Kidney (tissue), 22 donors: ENCODE results near the gene TRMT44. TPM values are rescaled to one million over a fixed set of nuclear protein-coding genes. Genes with fewer than 3 reads are reported as not detected.
A peak's percentile ranks its signal among the peaks of the same experiment; 100 is the strongest.

Source experiments
- DNase-seq, 5 donors: peaks; one replicate each; pipeline ENCODE4 v3.0.0-alpha.2; 2013 to 2020
- FAIRE-seq: peaks from 2 replicates; lab custom pipeline; 2012; peaks lifted over from hg19 to GRCh38; lab: Jason Lieb, UNC
- H3K27ac ChIP-seq, 2 donors: one replicate each; pipeline ENCODE4 v1.7.0; 2013; ENCODE audit warnings: low read depth in 2 of 2, low read length in 2 of 2, inconsistent platforms in 1 of 2
- H3K27me3 ChIP-seq: one replicate; pipeline ENCODE4 v1.7.1; 2013; ENCODE audit warnings: low read length, inconsistent platforms; ENCODE audit not compliant: control insufficient read depth, insufficient read depth
- H3K36me3 ChIP-seq, 3 donors: one replicate each; pipeline versions ENCODE4 v1.7.0 to v1.7.1; 2013; ENCODE audit warnings: low read length in 3 of 3, control low read depth in 1 of 3, inconsistent platforms in 1 of 3; ENCODE audit not compliant: insufficient read depth in 3 of 3, control insufficient read depth in 2 of 3
- H3K4me1 ChIP-seq, 3 donors: one replicate each; pipeline versions ENCODE4 v1.7.0 to v1.7.1; 2013; ENCODE audit warnings: low read length in 3 of 3, inconsistent platforms in 1 of 3, low read depth in 1 of 3; ENCODE audit not compliant: control insufficient read depth in 2 of 3, insufficient read depth in 2 of 3
- H3K4me3 ChIP-seq, 3 donors: one replicate each; pipeline versions ENCODE4 v1.7.0 to v1.8.1; 2013; ENCODE audit warnings: low read length in 3 of 3, control low read depth in 1 of 3, inconsistent platforms in 1 of 3
- H3K9ac ChIP-seq, 3 donors: one replicate each; pipeline versions ENCODE4 v1.7.0 to v1.7.1; 2013; ENCODE audit warnings: low read length in 3 of 3, control low read depth in 1 of 3, inconsistent platforms in 1 of 3
- H3K9me3 ChIP-seq, 3 donors: one replicate each; pipeline versions ENCODE4 v1.7.0 to v1.7.1; 2013; ENCODE audit warnings: low read length in 3 of 3, control low read depth in 1 of 3, inconsistent platforms in 1 of 3; ENCODE audit not compliant: control insufficient read depth in 2 of 3, insufficient read depth in 1 of 3
- CTCF ChIP-seq: IDR thresholded peaks from 3 replicates; pipeline ENCODE4 v1.5.1; 2012; ENCODE audit warnings: mild to moderate bottlenecking, moderate library complexity, borderline replicate concordance; ENCODE audit not compliant: insufficient read depth; ENCODE audit errors: extremely low read depth
- intact Hi-C: fragments of 100-400 bp; cut with DNase I; formaldehyde crosslinking; loops from one replicate; pipeline ENCODE4 v1.11.1; 2022
- long read RNA-seq, 10 donors: library from polyadenylated mRNA in 1 of 10; unstranded in 1 of 10; transcript quantifications; one replicate each; pipeline ENCODE4 v2.0.0 and lab custom pipeline, GENCODE V29; 2021 to 2026
- polyA plus RNA-seq: library from polyadenylated mRNA; stranded (reverse); fragments of 350-450 nt; fragmentation: Illumina TruSeq; extraction: RNeasy Lipid Tissue Mini Kit (QIAGEN cat#74804); gene quantifications from one replicate; pipeline ENCODE4 v1.2.3, GENCODE V29; 2014; ENCODE audit warnings: low read depth, low replicate concordance; ENCODE audit not compliant: insufficient read depth
- total RNA-seq: library from RNA; stranded (reverse); fragmentation: NEBNext Ultra II Directional; extraction: Animal tissue kit (Norgen Biotek cat#: 25700); gene quantifications from one replicate; pipeline ENCODE4 v1.2.1, GENCODE V29; 2021
- donor health status: control.
- donor health status: control.
- donor health status: control.
- donor health status: control.
- donor health status: control.
- donor health status: DM: yes; HTN: yes; CAD: no.
- donor health status: Normal renal cell carcinoma (clear cell type).

Gene TRMT44
- total RNA-seq (20.1 TPM), polyA plus RNA-seq (5.1 TPM)
- long read RNA-seq, donor 1 = 0 reads
- long read RNA-seq, donor 2, partial matches to known transcripts = 0 of 2 reads
- long read RNA-seq, donor 2, other reads (novel, unspliced or antisense) = 0 of 2 reads
- long read RNA-seq, donor 3, partial matches to known transcripts = 0 of 1 reads
- long read RNA-seq, donor 3, other reads (novel, unspliced or antisense) = 0 of 1 reads
- long read RNA-seq, donor 4, partial matches to known transcripts = 0 of 1 reads
- long read RNA-seq, donor 4, other reads (novel, unspliced or antisense) = 0 of 1 reads
- long read RNA-seq, donor 5 = 0 reads
- long read RNA-seq, donor 6, partial matches to known transcripts = 0 of 2 reads
- long read RNA-seq, donor 6, other reads (novel, unspliced or antisense) = 0 of 2 reads
- long read RNA-seq, donor 7, partial matches to known transcripts = 3 of 13 reads
- long read RNA-seq, donor 7, other reads (novel, unspliced or antisense) = 10 of 13 reads
- long read RNA-seq, donor 8, partial matches to known transcripts = 0 of 2 reads
- long read RNA-seq, donor 8, other reads (novel, unspliced or antisense) = 0 of 2 reads
- long read RNA-seq, donor 9 = 0 reads
- long read RNA-seq, donor 10, partial matches to known transcripts = 0 of 1 reads
- long read RNA-seq, donor 10, other reads (novel, unspliced or antisense) = 0 of 1 reads

GRCh38 chr4:8440492-8441311, at the start of gene TRMT44, which contains the start of gene ACOX3:
TRMT44 (plus strand) TSS chr4:8440777; CDS start chr4:8440823, 46 bp downstream.
ACOX3 (minus strand) TSS chr4:8440723; CDS start chr4:8416521, 24,202 bp downstream.
- H3K27me3 ChIP-seq = no peaks in the 10 kb centered on the region
- TF ChIP-seq CTCF = no peak
- H3K9ac ChIP-seq = peak within 1 kb of the TSS; percentile 85 to 100 (median 92)
- H3K4me1 ChIP-seq = peaks cover 0 to 25% (median 5%) of the 10 kb centered on the region in 3 donors
- H3K9me3 ChIP-seq = no peaks in the 10 kb centered on the region
- FAIRE-seq (no peak), DNase-seq (peak; percentile 96 to 97 (median 96))
- no peaks in the 10 kb centered on the region for H3K36me3 ChIP-seq
- intact Hi-C loops = no loop called here
- H3K27ac ChIP-seq = peak within 1 kb of the TSS; percentile 92 to 98
- peak within 1 kb of the TSS; percentile 85 to 100 (median 100) for H3K4me3 ChIP-seq

- TF ChIP-seq CTCF = no peak
- FAIRE-seq (no peak), DNase-seq (no peak)
- Histone ChIP-seq H3K9me3 (no peaks in the 10 kb centered on the region), H3K4me3 (no peak overlapping the region), H3K4me1 (peaks cover 7 to 12% (median 7%) of the 10 kb centered on the region in 3 donors), H3K9ac (no peak overlapping the region), H3K36me3 (peaks cover 0 to 26% (median 15%) of the 10 kb centered on the region in 3 donors), H3K27me3 (no peaks in the 10 kb centered on the region), H3K27ac (no peak overlapping the region)
- intact Hi-C loops = loop anchor here (10.0 kb wide), 1 partner anchor 126 kb away; the partner anchor contains the start of gene HTRA3
These were observed 49.5 kb upstream of the TRMT44 start for GRCh38 chr4:8391071-8391470.

GRCh38 chr4:8391972-8392371, 48.6 kb upstream of the TRMT44 start:
- H3K4me3 ChIP-seq = no peak overlapping the region
- H3K27ac ChIP-seq = no peak overlapping the region
- no peak for TF ChIP-seq CTCF
- H3K36me3 ChIP-seq = peaks cover 0 to 26% (median 14%) of the 10 kb centered on the region in 3 donors
- FAIRE-seq = no peak
- DNase-seq = peak in 1 of 5 donors; percentile 49
- H3K9ac ChIP-seq = no peak overlapping the region
- no peaks in the 10 kb centered on the region for H3K27me3 ChIP-seq
- H3K4me1 ChIP-seq = peaks cover 7 to 12% (median 7%) of the 10 kb centered on the region in 3 donors
- intact Hi-C loops = loop anchor here (10.0 kb wide), 1 partner anchor 127 kb away; the partner anchor contains the start of gene HTRA3
- H3K9me3 ChIP-seq = no peaks in the 10 kb centered on the region
